Stimulated activated naive B cell treated with anti-CD40 and anti-IgM and Interleukin-4, amounts not matched to agents 10 μg/mL and 1 μg/mL and 100 μg/mL, for 72 hours (primary cell): ENCODE measurements around the gene FNTB.

ENCODE experiments used
- ATAC-seq, 2 donors: fragments of 150-1000 bp; cut with Tn5 transposase; replicated peaks; 2 replicates each; pipeline ENCODE4 v1.10.0; 2021; ENCODE audit warnings: moderate library complexity in 1 of 2
- DNase-seq: peaks from one replicate; pipeline ENCODE4 v3.0.0; 2021
- H3K27ac Mint-ChIP-seq: one replicate; pipeline ENCODE4 v1.8.0; 2022; ENCODE audit warnings: mild to moderate bottlenecking, mixed read lengths
- H3K27me3 Mint-ChIP-seq, 2 donors: one replicate each; pipeline ENCODE4 v1.8.0; 2022; ENCODE audit warnings: mixed read lengths in 2 of 2
- H3K36me3 Mint-ChIP-seq, 2 donors: one replicate each; pipeline ENCODE4 v1.8.0; 2022; ENCODE audit warnings: mixed read lengths in 2 of 2, mild to moderate bottlenecking in 1 of 2
- H3K4me1 Mint-ChIP-seq, 2 donors: one replicate each; pipeline ENCODE4 v1.8.0; 2022; ENCODE audit warnings: mixed read lengths in 2 of 2, mild to moderate bottlenecking in 1 of 2
- H3K4me3 Mint-ChIP-seq, 2 donors: one replicate each; pipeline ENCODE4 v1.8.0; 2022; ENCODE audit warnings: mild to moderate bottlenecking in 2 of 2, mixed read lengths in 2 of 2, moderate library complexity in 1 of 2
- H3K9me3 Mint-ChIP-seq, 2 donors: one replicate each; pipeline ENCODE4 v1.8.0; 2022; ENCODE audit warnings: mixed read lengths in 2 of 2, mild to moderate bottlenecking in 1 of 2

The FNTB gene

DNA sequence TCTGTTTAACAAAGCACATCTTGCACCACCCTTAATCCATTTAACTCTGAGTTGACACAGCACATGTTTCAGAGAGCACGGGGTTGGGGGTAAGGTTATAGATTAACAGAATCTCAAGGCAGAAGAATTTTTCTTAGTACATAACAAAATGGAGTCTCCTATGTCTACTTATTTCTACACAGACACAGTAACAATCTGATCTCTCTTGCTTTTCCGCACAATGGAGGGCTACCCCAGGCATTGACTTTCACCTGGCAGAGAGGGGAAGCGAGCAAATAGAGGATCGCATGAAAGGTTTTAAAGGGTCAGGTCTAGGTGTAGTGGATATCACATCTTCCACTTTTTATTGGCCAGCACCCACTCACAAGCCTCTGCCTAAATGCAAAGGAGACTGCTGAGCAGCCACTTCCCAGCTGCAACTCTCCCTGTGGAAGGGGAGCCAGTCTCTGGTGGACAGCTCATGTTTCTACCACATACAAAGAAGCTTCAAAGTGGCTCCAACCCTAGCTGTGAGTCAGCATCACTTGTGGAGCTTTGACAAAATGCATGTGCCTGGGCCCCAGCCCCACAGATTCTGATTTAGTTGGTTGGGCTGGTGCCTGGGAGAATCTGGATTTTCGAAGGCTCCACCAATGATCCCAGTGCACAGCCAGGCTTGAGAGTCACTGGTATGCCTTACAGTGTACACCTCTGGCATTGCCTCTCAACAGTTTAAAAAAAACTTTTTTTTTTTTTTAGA lies 7.2 kb upstream of the FNTB start:
- no peaks in the 10 kb centered on the region for H3K36me3 Mint-ChIP-seq
- no peaks in the 10 kb centered on the region for H3K9me3 Mint-ChIP-seq
- H3K27me3 Mint-ChIP-seq = peaks cover 16 to 26% of the 10 kb centered on the region in 2 donors
- H3K4me1 Mint-ChIP-seq = peaks cover 4 to 6% of the 10 kb centered on the region in 2 donors
- DNase-seq (no peak), ATAC-seq (no peak)
- H3K4me3 Mint-ChIP-seq = no peak overlapping the region
- H3K27ac Mint-ChIP-seq = no peak overlapping the region

DNA sequence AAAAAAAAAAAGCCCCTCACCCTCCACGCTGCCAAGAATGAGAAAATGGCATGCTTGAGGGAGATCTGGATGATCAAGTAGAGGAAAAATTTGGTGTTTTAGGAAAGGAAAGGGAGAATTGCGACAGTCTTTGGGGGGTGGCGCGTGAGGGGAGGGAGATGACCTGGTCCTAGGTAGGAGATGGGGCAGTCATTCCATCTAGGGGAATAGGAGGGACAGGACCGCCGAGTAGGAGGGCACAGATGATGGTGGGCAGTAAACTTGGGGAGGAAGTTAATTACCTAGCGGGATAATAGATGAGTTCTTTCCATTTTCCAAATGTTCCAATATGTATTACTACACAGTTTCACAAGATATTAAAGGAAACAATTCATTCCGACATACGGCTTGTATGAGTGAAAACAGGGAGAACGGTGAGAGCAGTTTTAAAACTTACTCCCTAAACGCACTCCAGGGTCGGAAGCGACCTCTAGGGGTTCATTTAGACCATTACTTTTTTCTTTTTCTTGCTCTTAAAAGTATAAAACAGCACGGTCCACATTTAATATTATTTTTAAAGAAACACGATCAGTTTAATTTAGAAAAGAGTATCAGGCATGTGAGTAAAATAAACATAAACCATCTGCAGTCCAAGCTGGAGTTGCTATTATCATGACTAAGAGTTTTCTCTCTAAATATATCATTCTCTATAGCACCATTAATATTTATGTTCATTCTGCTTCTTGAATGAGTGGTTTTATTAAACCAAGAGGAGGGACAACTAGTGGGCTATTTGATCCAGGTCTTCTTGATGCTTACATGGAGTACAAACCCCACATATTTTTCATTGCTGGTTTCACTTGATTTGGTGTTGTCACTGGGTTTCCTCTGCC lies 3.0 kb upstream of the FNTB start:
- H3K4me1 Mint-ChIP-seq = peaks cover 6 to 9% of the 10 kb centered on the region in 2 donors
- H3K27ac Mint-ChIP-seq = no peak overlapping the region
- H3K4me3 Mint-ChIP-seq = peak overlapping the region; percentile 70 to 72
- ATAC-seq = no peak
- DNase-seq = no peak
- H3K9me3 Mint-ChIP-seq = no peaks in the 10 kb centered on the region
- H3K27me3 Mint-ChIP-seq = peaks cover 10 to 17% of the 10 kb centered on the region in 2 donors
- H3K36me3 Mint-ChIP-seq = no peaks in the 10 kb centered on the region

DNA sequence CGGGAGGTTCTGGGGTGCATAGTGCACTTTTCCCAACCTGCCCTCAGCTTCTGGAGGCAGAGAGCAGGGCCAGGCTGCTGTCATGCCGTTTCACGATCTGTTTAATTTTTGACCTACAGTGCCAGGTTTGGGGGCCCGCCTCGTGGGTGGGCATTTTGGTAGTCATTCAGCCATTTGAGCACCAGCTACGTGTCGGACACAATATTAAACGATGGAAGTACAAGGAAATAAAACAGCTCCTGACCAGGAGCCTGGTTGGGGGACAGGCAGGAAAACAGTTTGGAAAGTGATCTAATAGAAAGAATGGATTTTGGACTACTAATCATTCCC lies 708 bp downstream of the FNTB start:
- H3K4me1 Mint-ChIP-seq = peaks cover 19 to 22% of the 10 kb centered on the region in 2 donors
- ATAC-seq = peak in 1 of 2 donors; percentile 1
- no peak for DNase-seq
- no peaks in the 10 kb centered on the region for H3K9me3 Mint-ChIP-seq
- H3K36me3 Mint-ChIP-seq = peaks cover 3 to 8% of the 10 kb centered on the region in 2 donors
- peak overlapping the region; percentile 96 for H3K27ac Mint-ChIP-seq
- H3K27me3 Mint-ChIP-seq = peaks cover 6 to 13% of the 10 kb centered on the region in 2 donors
- H3K4me3 Mint-ChIP-seq = peak overlapping the region; percentile 84 to 92

DNA sequence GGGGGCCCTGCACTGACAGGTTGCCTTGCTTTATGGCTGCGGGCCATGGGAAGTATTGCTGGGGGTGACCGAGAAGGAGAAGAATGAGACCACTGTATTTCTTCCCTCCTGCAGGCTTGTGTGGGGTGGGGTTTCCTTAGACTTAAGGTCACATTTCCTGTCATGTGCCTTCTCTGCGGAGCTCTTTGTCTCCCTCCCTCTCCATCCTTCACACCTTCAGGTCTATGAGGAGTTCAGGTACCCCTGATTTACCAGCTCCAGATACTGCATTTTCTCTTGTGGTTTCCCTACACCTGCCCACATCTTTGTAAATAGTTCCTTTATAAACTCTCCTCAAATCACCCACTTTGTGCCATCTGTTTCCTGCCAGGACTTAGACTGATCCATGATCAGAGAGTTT lies 3.6 kb downstream of the FNTB start:
- DNase-seq = no peak
- no peak for ATAC-seq
- peaks cover 13 to 18% of the 10 kb centered on the region in 2 donors for H3K4me1 Mint-ChIP-seq

DNA sequence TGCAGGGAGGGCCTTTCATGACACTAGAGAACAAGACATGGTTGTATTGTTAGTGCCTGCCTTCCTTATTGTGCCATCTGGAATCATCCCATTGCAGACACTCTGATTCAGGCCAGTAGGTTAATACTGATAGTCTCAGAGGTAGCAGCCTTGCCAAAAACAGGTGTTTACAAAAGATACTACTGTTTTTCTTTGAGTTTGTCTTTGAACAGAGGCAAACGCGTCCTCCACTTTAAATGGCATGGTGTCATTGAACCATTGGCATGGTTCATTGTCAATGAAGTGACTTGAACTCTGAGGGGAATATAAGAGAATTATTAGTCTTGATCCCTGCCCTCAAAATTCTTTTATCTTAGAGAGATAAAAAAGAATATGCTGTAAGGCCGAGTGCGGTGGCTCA lies 4.2 kb downstream of the FNTB start:
- Mint-ChIP-seq H3K9me3 (no peaks in the 10 kb centered on the region), H3K27ac (no peak overlapping the region), H3K36me3 (peaks cover 3 to 8% of the 10 kb centered on the region in 2 donors), H3K4me3 (no peak overlapping the region), H3K4me1 (peaks cover 13 to 17% of the 10 kb centered on the region in 2 donors), H3K27me3 (no peaks in the 10 kb centered on the region)
- no peak for DNase-seq
- ATAC-seq = no peak

More for the DNA sequence above, 3.6 kb downstream of the FNTB start:
- H3K4me3 Mint-ChIP-seq = no peak overlapping the region
- H3K9me3 Mint-ChIP-seq = no peaks in the 10 kb centered on the region
- H3K27ac Mint-ChIP-seq = no peak overlapping the region
- H3K36me3 Mint-ChIP-seq = peaks cover 3 to 8% of the 10 kb centered on the region in 2 donors
- no peaks in the 10 kb centered on the region for H3K27me3 Mint-ChIP-seq

DNA sequence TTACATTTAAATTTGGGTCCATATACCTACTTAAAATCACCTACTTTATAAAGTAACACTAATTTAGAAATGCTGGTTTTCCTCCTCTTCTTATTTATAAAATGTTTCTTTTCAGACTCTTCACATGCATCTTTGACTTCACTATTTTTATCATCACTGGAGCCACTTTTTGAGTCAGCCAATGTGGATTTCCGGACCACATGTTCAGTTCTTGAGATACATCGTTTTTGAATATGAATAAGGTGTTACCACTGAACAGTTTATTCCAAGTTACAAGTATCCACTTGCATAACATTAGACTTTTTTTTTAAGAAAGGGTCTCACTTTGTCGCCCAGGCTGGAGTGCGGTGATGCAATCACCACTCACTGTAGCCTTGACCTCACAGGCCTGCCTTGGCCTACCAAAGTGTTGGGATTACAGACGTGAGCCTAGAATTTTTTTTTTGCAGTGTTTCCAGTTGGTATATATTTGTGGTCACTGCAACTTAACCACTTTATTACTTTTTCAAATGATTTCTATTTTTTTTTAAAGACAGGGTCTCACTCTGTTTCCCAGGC lies 5.7 kb downstream of the FNTB start:
- no peak for DNase-seq
- H3K27ac Mint-ChIP-seq = no peak overlapping the region
- H3K9me3 Mint-ChIP-seq = no peaks in the 10 kb centered on the region
- no peak overlapping the region for H3K4me3 Mint-ChIP-seq
- H3K4me1 Mint-ChIP-seq = peaks cover 17% of the 10 kb centered on the region in 2 donors
- no peaks in the 10 kb centered on the region for H3K27me3 Mint-ChIP-seq
- no peak for ATAC-seq
- H3K36me3 Mint-ChIP-seq = peaks cover 3 to 8% of the 10 kb centered on the region in 2 donors

DNA sequence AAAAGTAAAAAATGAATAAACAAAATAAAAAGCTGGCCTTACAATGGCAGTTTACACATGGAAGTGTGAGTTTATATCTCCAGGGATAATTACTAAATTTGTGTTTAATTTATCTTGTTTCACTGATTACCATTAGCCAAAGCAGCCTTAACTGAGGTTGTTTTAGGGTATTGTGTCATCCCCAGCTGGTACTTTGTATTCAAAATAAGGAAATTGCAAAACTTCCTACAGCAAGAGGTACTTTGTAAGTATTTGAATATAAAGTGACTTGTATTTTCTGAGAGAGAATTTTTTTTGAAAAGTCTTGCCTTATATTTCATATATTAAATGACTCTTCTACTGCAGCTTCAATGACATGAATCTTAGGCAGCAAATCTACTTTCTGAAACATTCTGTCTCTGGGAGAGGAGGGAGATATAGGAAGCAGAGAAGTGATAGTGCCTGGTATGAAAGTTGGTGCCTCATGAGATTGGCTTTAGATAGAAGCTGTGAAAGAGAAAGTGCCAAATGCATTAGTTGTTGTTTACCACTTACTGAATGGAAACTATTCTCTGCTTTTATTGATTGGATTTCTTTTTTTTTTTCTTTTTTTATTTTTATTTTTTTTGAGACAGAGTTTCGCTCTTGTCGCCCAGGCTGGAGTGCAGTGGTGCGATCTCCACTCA lies 6.7 kb downstream of the FNTB start:
- H3K9me3 Mint-ChIP-seq = no peaks in the 10 kb centered on the region
- H3K27ac Mint-ChIP-seq = no peak overlapping the region
- H3K4me1 Mint-ChIP-seq = peaks cover 21 to 27% of the 10 kb centered on the region in 2 donors
- no peaks in the 10 kb centered on the region for H3K27me3 Mint-ChIP-seq
- ATAC-seq (no peak), DNase-seq (no peak)
- H3K36me3 Mint-ChIP-seq = peaks cover 3 to 8% of the 10 kb centered on the region in 2 donors
- H3K4me3 Mint-ChIP-seq = no peak overlapping the region

DNA sequence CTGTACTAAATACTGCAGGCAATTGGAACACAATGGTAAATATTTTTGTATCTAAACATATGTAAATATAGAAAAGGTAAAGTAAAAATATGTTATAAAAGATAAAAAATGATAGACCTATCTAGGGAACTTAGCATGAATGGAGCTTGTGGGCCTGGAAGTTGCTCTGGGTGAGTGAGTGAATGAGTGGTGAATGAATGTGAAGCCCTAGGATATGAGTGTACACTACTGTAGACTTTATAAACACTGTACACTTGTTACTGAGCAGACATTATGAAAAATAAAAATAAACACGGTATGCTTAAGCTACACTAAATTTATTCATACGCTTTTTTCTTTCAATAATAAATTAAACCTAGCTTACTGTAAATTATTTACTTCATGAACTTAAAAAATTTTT lies 7.8 kb downstream of the FNTB start:
- no peaks in the 10 kb centered on the region for H3K27me3 Mint-ChIP-seq
- DNase-seq (no peak), ATAC-seq (no peak)
- H3K36me3 Mint-ChIP-seq = peaks cover 3 to 8% of the 10 kb centered on the region in 2 donors
- H3K9me3 Mint-ChIP-seq = no peaks in the 10 kb centered on the region
- H3K27ac Mint-ChIP-seq = no peak overlapping the region
- peaks cover 23 to 36% of the 10 kb centered on the region in 2 donors for H3K4me1 Mint-ChIP-seq
- no peak overlapping the region for H3K4me3 Mint-ChIP-seq

DNA sequence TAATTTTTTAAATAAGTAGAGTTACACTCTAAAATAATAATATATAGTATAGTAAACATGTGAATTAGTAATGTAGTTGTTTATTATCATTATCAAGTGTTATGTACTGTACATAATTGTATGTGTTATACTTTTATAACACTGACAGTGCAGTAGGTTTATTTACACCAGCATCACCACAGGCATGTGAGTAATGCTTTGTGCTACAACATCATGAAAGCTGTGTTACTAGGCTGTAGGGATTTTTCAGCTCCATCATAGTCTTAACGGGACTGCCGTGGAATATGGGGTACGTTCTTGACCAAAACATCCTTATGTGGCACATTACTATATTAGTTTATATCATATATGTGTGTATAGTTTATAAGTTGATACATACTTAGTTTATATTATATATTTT lies 8.6 kb downstream of the FNTB start:
- Mint-ChIP-seq H3K36me3 (peaks cover 1 to 4% of the 10 kb centered on the region in 2 donors), H3K27me3 (no peaks in the 10 kb centered on the region), H3K4me1 (peaks cover 18 to 29% of the 10 kb centered on the region in 2 donors), H3K9me3 (no peaks in the 10 kb centered on the region), H3K4me3 (no peak overlapping the region), H3K27ac (no peak overlapping the region)
- ATAC-seq (no peak), DNase-seq (no peak)

DNA sequence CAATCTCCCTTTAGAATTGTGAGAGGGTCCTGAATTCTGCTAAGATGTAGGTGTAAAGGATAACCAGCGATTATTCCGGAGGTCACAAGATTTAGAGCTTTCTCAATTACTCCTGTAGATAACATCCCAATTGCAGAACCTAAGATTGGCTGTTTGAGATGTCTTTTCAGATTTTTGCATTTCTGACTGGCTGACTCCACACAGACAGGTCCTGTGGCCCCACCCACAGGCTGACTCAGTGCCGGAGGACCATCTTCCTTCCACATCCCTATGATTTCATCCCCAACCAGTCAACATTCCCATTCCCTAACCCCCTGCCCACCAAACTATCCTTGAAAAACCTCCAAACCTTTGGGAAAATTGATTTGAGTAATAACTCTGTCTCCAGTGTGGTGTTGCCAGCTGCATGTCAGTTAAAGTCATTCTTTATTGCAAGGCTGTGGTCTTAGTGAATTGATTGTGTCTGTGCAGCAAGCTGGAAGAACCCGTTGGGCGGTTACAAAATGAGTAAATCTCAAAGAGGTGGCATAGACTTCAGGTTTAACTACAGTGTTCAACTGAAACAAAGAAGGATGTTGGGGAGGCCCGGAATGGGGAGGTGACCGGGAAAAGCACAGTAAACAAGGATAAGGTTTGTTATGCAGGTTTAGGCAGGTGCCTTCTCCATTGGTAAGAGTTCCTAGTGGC lies 10.6 kb downstream of the FNTB start:
- no peak for ATAC-seq
- no peak overlapping the region for H3K27ac Mint-ChIP-seq
- DNase-seq = no peak
- H3K36me3 Mint-ChIP-seq = no peaks in the 10 kb centered on the region
- no peak overlapping the region for H3K4me3 Mint-ChIP-seq
- no peaks in the 10 kb centered on the region for H3K9me3 Mint-ChIP-seq
- peaks cover 10 to 24% of the 10 kb centered on the region in 2 donors for H3K4me1 Mint-ChIP-seq
- H3K27me3 Mint-ChIP-seq = no peaks in the 10 kb centered on the region

DNA sequence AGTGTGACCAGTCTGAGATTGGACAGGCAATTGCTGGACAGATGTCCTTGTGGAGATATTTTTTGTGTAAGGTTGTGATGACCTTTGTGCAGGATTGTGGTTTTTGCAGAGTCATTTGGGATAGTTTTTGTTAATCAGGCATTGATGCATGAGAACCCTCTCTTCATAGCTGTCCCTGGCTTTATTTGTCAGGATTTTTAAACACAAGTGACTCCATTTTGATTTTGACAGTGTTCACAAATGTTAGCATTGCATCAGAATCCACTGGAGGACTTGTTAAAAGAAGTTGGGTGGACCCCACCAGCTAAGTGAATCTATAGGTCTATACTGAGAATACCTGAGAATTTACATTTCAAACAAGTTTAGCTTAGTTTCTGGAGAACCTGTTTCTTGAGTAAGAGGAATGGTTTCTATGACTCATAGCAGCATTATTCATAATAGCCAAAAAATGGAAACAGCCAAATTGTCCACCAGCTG lies 11.8 kb downstream of the FNTB start:
- Mint-ChIP-seq H3K27me3 (no peaks in the 10 kb centered on the region), H3K27ac (no peak overlapping the region), H3K4me3 (no peak overlapping the region), H3K4me1 (peaks cover 19 to 34% of the 10 kb centered on the region in 2 donors), H3K36me3 (no peaks in the 10 kb centered on the region), H3K9me3 (no peaks in the 10 kb centered on the region)
- peak; percentile 58 to 64 for ATAC-seq
- DNase-seq = no peak

DNA sequence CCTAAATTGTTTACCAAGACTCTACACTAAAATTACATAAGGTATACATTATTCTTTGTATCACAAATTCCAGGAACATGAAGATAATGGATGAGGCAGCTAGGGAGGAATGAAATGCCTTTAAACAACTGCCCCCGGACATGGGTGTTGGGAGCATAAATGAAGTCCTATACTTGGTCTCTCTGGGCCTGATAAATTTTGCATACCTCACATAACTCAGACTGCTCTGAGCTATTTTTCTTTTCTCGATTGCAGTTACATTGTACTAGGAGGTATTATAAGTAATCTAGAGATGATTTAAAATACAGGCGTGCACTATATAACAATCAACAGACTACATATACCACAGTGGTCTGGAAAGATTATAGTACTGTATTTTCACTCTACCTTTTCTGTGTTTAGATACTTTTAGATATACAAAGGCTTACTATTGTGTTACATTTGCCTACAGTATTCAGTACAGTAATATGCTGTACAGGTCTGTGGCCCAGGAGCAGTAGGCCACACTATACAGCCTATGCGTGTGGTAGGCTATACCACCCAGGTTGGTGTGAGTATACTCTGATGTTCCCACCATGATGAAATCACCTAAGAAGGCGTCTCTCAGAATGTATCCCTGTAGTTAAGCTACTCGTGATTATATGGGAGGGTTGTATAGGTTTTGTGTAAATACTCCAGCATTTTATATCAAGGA lies 14.3 kb downstream of the FNTB start:
- ATAC-seq (no peak), DNase-seq (no peak)
- Mint-ChIP-seq H3K27ac (no peak overlapping the region), H3K4me3 (no peak overlapping the region), H3K36me3 (peaks cover 10 to 12% of the 10 kb centered on the region in 2 donors), H3K9me3 (no peaks in the 10 kb centered on the region), H3K27me3 (no peaks in the 10 kb centered on the region), H3K4me1 (peaks cover 22 to 47% of the 10 kb centered on the region in 2 donors)

DNA sequence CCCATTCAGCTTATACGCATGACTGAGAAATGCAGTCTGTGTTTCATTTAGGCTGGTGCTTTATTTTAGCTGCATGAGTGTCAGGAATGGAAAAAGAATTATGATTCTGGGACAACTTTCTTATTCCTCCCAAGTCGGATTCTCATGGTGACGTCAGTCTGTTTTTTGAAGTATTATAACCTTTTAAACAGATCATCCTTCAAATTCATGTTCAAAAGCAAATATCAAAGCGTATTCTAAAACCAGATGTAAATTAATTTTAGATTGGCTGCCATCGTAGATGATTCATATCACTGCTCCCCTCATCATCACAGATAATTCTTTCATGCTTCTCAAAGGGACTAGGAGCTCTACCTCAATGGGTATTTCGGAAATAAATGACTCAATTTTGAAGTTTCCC lies 15.0 kb downstream of the FNTB start:
- Mint-ChIP-seq H3K4me1 (peaks cover 22 to 47% of the 10 kb centered on the region in 2 donors), H3K9me3 (no peaks in the 10 kb centered on the region), H3K36me3 (peaks cover 10 to 16% of the 10 kb centered on the region in 2 donors), H3K27ac (no peak overlapping the region), H3K27me3 (no peaks in the 10 kb centered on the region), H3K4me3 (no peak overlapping the region)
- DNase-seq = no peak
- ATAC-seq = no peak
